ENCODE results near the gene KIF25. TPM values are rescaled to one million over a fixed set of nuclear protein-coding genes. Genes with fewer than 3 reads are reported as not detected.
A peak's percentile ranks its signal among the peaks of the same experiment; 100 is the strongest.

Gene KIF25
- total and polyA plus RNA-seq, 8 donors, result 0.31 to 0.37 (median 0.33) TPM; not detected in 5

DNA sequence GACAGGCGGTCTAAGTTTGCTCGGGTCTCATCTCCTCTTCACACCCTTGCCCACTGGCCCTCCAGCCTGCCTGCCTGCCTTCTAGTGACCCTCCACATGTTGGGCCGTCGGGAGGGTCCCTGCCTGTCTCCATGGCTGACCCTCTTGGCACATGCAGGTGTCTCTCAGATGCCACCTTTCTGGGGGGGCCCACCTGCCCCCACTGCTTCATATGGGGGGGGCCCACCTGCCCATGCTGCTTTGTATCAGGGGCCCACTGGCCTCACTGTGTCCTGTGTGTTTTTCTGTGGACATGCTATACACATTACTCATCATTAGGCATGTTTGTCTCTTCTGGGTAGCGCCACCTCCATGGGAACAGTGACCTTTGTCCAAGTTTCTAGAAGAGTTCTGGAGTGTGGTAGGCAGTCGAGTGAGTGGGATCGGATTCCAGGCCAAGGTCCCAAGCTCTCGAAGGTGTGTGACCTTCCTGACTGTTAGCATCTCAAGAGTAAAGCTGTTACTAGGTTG lies 40.4 kb upstream of the KIF25 start:
- H3K27ac ChIP-seq, result no peak overlapping the region
- 92 to 94% (median 93%) methylated on average over 8 of the region's 8 CpGs for WGBS, 5 donors

DNA sequence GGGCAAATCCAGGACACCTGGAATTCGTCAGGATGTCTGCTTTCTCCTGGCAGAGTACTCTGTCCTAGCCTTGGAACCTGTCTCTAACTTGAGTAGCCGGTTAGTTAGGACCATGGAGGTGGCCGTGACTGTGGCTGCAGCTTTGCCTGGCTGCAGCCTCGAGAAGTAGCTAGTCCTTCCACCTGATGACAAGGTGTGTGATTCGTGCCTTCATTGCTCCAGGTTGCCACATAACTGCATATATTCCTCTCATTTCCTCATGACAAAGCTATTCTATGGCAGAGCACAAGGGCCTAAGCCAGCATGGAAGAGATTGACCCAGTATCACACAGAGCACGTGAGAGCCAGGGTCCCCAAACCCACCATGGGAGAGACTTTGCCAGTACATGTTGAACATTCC lies 39.8 kb upstream of the KIF25 start:
- WGBS, 5 donors, result 90 to 95% (median 93%) methylated on average over 6 of the region's 6 CpGs

More for the DNA sequence above, 40.4 kb upstream of the KIF25 start:
- Histone ChIP-seq H3K4me3 (no peak overlapping the region), H3K27me3 (no peaks in the 10 kb centered on the region), H3K36me3 (peaks cover 1 to 48% (median 37%) of the 10 kb centered on the region in 4 donors), H3K4me1 (peaks cover 0 to 10% (median 4%) of the 10 kb centered on the region in 4 donors), H3K9me3 (no peaks in the 10 kb centered on the region)
- TF ChIP-seq, protein P1, sequence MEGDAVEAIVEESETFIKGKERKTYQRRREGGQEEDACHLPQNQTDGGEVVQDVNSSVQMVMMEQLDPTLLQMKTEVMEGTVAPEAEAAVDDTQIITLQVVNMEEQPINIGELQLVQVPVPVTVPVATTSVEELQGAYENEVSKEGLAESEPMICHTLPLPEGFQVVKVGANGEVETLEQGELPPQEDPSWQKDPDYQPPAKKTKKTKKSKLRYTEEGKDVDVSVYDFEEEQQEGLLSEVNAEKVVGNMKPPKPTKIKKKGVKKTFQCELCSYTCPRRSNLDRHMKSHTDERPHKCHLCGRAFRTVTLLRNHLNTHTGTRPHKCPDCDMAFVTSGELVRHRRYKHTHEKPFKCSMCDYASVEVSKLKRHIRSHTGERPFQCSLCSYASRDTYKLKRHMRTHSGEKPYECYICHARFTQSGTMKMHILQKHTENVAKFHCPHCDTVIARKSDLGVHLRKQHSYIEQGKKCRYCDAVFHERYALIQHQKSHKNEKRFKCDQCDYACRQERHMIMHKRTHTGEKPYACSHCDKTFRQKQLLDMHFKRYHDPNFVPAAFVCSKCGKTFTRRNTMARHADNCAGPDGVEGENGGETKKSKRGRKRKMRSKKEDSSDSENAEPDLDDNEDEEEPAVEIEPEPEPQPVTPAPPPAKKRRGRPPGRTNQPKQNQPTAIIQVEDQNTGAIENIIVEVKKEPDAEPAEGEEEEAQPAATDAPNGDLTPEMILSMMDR (IDR thresholded peaks at IDR 0.05), result no peak
- TF ChIP-seq EP300 (IDR thresholded peaks at IDR 0.05) (no peak), POLR2AphosphoS5 (IDR thresholded peaks at IDR 0.05) (no peak), POLR2A (IDR thresholded peaks at IDR 0.05) (no peak)
- no peak for DNase-seq
- intact Hi-C loops (cut with DNase I; ENCODE audit: low total_unique reads), result no loop called here

DNA sequence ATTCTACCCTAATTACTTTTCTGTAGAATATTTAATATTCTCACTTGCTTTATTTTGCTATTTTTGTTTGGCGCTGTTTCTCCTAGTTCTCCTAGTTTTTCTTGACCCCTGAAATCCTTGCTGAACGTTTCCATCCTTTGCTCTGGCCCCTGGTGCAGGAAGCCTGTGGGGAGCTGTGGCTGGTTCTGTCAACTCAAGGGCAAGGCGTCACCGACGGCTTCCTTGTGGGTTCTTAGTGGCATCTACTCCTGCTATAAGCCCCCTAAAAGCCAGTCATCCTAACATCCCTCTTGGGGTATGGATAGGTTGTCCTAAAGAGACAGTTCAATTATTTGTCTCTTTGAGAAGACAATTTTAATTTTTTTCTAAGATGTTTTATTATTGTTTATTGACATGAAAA lies 36.9 kb upstream of the KIF25 start:
- TF ChIP-seq, protein P1 (IDR thresholded peaks at IDR 0.05), result no peak
- TF ChIP-seq EP300 (IDR thresholded peaks at IDR 0.05), result no peak
- TF ChIP-seq POLR2A (IDR thresholded peaks at IDR 0.05), result no peak
- TF ChIP-seq POLR2AphosphoS5 (IDR thresholded peaks at IDR 0.05), result no peak
- no peaks in the 10 kb centered on the region for H3K9me3 ChIP-seq
- no peaks in the 10 kb centered on the region for H3K27me3 ChIP-seq
- H3K36me3 ChIP-seq, result peaks cover 0 to 46% (median 40%) of the 10 kb centered on the region in 4 donors
- DNase-seq, result no peak
- WGBS, 5 donors, result 83 to 90% (median 89%) methylated on average over 5 of the region's 5 CpGs
- H3K27ac ChIP-seq, result no peak overlapping the region
- no peak overlapping the region for H3K4me3 ChIP-seq
- intact Hi-C loops (cut with DNase I; ENCODE audit: low total_unique reads), result no loop called here
- peaks cover 6 to 30% (median 19%) of the 10 kb centered on the region in 4 donors for H3K4me1 ChIP-seq

More for the DNA sequence above, 39.8 kb upstream of the KIF25 start:
- Histone ChIP-seq H3K27ac (no peak overlapping the region), H3K27me3 (no peaks in the 10 kb centered on the region), H3K9me3 (no peaks in the 10 kb centered on the region), H3K36me3 (peaks cover 0 to 48% (median 37%) of the 10 kb centered on the region in 4 donors), H3K4me3 (no peak overlapping the region), H3K4me1 (peaks cover 0 to 10% (median 4%) of the 10 kb centered on the region in 4 donors)
- no peak for DNase-seq
- intact Hi-C loops (cut with DNase I; ENCODE audit: low total_unique reads), result no loop called here
- TF ChIP-seq POLR2AphosphoS5 (IDR thresholded peaks at IDR 0.05) (no peak), EP300 (IDR thresholded peaks at IDR 0.05) (no peak)

DNA sequence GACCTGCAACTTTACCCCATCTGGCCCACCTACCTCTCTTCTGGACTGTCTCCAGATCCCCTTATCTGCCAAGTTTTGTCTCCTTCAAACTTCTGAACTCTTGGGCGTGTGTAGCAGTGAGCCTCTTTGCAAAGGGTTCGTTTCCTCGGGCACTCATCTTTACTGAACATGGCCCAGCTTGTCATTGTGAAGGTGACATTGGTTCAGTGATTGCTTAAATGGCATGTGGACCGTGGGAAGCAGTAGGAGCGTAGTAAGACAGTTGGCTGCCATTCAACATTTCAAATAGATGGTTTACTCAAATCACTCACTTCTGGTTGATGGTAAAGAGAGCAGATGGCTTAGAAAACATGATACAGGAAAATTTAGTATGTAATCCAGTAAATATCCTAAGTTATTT lies 34.8 kb upstream of the KIF25 start:
- Histone ChIP-seq H3K27ac (no peak overlapping the region), H3K36me3 (peaks cover 11 to 50% (median 44%) of the 10 kb centered on the region in 4 donors), H3K4me3 (no peak overlapping the region), H3K4me1 (peaks cover 6 to 35% (median 24%) of the 10 kb centered on the region in 4 donors), H3K9me3 (no peaks in the 10 kb centered on the region), H3K27me3 (no peaks in the 10 kb centered on the region)
- no peak for DNase-seq
- no peak for TF ChIP-seq POLR2AphosphoS5 (IDR thresholded peaks at IDR 0.05)
- no peak for TF ChIP-seq POLR2A (IDR thresholded peaks at IDR 0.05)
- TF ChIP-seq, protein P1 (IDR thresholded peaks at IDR 0.05), result no peak
- TF ChIP-seq EP300 (IDR thresholded peaks at IDR 0.05), result no peak
- intact Hi-C loops (cut with DNase I; ENCODE audit: low total_unique reads), result no loop called here
- 56 to 85% (median 71%) methylated on average over 5 of the region's 5 CpGs for WGBS, 5 donors

DNA sequence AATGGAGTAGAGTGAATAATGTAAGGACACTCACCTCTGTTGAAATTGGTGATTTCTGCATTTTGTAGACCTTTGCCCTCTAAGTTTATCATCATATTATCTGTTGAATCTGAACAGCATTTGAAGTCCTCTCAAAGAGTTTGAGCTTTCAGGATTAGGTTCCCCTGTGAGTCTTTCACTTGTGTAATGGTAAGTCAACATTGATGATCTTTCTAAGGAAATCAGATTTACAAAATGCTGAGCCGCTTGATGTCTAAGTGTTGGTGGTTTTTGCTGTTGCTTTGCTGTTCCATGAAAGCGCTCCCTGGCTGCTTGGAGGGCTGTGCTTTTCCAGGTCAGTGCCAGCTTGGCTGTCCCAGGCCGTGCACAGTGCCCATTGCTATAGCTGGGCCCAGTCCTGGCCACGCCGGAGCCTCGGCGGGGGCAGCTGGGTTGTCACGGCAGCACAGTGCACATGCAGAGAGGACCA lies 33.8 kb upstream of the KIF25 start:
- WGBS, 5 donors, result 77 to 95% (median 87%) methylated on average over 8 of the region's 8 CpGs
- no peak overlapping the region for H3K4me3 ChIP-seq
- DNase-seq, result no peak
- H3K9me3 ChIP-seq, result no peaks in the 10 kb centered on the region
- no peaks in the 10 kb centered on the region for H3K27me3 ChIP-seq
- peaks cover 13 to 56% (median 51%) of the 10 kb centered on the region in 4 donors for H3K36me3 ChIP-seq
- H3K4me1 ChIP-seq, result peaks cover 6 to 35% (median 24%) of the 10 kb centered on the region in 4 donors
- peak overlapping the region in 4 of 5 donors; percentile 21 to 78 (median 48) for H3K27ac ChIP-seq
- intact Hi-C loops (cut with DNase I; ENCODE audit: low total_unique reads), result no loop called here
- TF ChIP-seq POLR2AphosphoS5 (IDR thresholded peaks at IDR 0.05) (no peak), POLR2A (IDR thresholded peaks at IDR 0.05) (no peak), EP300 (IDR thresholded peaks at IDR 0.05) (no peak)
- TF ChIP-seq, protein P1 (IDR thresholded peaks at IDR 0.05), result no peak
